SIG-M5 treated with dmso at 0.1 percent for 504 hours (cell line): Measurements from ENCODE around the gene SCP2D1.

Experiments
- DNase-seq: peaks from one replicate; lab custom pipeline; 2025; ENCODE audit not compliant: unreplicated experiment; lab: John Stamatoyannopoulos, UW

SCP2D1 gene

GRCh38 chr20:18811904-18812303 is 1.7 kb upstream of the SCP2D1 start:
- no peak for DNase-seq

DNA sequence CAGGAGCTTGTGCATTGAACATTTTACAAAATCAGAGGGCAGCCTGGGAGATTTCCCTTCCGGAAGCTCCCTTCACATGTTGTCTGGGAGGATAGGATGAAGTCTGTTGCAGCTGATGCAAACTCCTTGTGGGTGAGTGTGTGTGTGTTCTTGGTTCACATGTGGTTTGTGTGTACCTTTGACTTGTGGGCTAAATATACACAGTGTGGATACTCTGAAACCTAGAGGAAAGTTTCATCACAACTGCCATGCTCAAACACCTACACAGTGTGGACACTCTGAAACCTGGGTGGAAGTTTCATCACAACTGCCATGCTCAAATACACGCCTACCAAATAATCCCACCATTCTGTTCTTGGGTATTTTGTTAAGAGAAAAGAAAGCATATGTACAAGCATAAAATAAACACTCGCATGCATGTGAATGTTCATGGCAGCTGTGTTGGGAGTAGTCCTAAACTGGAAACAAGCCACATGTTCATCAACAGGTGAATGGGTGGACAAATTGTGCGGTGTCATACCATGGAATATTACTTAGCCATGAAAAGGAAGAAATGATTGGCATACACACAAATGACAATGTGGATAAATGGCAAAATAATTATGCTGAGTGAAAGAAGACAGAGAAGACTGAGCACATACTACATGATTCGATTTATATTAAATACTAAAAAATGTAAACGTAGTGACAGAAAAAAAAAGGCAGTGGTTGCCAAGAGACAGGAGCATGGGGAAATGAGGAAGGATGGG is 1.8 kb downstream of the SCP2D1 start:
- no peak for DNase-seq

- DNase-seq = no peak
Measured at GRCh38 chr20:18822832-18823231, 9.2 kb downstream of the SCP2D1 start.

- peak; percentile 51 for DNase-seq
Measured at GRCh38 chr20:18831830-18832499, 18.4 kb downstream of the SCP2D1 start.

GRCh38 chr20:18832546-18833200 is 19.1 kb downstream of the SCP2D1 start:
- no peak for DNase-seq

GRCh38 chr20:18835466-18836256 is 22.1 kb downstream of the SCP2D1 start:
- DNase-seq = no peak

- no peak for DNase-seq
Measured at GRCh38 chr20:18837718-18838117, 24.1 kb downstream of the SCP2D1 start.

DNA sequence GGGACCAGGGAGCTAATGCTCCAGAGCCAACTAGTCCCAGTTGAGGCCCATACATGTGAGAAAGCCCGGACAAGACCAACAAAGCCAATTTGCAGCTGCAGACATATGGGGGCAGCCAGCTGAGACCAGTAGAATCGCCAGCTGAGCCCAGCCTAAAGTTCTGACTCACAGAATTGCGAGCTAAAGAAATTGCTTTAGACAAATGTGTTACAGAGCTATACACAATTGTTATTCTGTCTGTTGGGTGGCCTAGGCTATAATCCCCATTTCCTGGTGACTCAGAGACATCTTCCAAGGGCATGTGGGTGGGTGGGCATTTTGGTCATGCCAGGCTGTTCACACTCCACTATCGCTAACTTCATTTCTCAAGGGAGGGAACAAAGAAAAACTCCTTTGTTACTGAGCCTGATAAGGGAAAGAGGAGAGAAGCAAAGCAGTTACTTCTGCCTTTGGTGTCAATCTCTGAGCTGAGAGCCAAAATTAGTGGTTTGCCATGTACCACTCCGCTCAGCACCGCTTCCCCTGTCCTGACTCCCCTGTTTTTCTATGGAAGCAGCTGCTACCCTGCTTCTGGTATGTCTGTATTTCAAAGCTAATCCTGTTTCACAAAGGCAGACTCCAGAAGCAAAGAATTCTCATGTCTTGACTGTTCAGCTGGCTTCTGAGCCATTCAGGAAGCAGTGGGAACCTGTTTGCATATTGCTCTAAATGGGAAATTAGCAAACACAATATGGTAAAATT is 26.1 kb downstream of the SCP2D1 start:
- no peak for DNase-seq

DNA sequence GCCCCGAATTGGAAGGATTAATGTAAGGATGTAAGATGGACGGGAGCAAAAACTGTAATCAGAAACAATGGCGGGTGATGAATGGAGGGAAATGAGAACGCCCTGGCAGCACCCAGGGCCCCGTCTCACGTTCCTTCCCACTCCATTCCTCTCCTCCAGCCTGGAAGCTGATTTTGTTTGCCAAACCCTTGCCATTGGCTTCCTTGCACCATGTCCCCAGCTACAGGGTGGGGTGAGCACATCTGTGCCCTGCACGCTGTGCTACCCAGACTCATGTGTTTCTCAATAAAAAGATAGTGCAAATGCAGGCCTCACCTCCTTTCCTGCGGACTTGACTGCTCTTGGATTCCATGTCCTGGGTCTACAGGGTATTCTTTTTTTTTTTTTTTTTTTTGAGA is 26.7 kb downstream of the SCP2D1 start:
- DNase-seq = no peak

GRCh38 chr20:18845017-18845416 is 31.4 kb downstream of the SCP2D1 start:
- DNase-seq = no peak

DNA sequence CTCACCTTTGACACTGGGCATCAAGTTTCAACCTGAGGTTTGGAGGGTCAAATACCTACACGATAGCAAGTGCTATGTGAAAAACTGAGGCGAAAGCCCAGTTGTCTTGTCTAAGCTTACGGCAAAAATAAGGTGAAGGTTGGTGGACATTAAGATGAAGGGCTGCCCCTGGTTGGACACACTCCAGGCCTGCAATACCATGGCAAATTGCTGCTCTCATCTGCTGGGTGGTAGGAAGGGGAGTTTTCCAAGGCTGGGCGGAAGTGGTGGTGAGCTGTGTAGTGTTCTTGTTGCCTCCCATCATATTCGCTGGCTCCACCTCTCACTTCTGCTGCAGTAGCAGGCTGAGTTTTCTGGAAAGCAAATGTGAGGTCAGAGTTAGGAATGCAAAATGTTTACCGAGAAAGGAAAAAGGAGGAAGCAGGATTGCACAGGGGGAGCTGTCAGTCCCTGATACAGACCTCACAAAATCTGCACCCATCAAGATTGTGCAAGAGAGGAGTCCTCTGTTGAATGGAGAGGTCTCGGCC is 33.7 kb downstream of the SCP2D1 start:
- peak; percentile 21 for DNase-seq

- no peak for DNase-seq
Measured at GRCh38 chr20:18849131-18849530, 35.5 kb downstream of the SCP2D1 start.

- no peak for DNase-seq
Measured at GRCh38 chr20:18851629-18852028, 38.0 kb downstream of the SCP2D1 start.

- DNase-seq = no peak
Measured at GRCh38 chr20:18852318-18852717, 38.7 kb downstream of the SCP2D1 start.

- no peak for DNase-seq
Measured at GRCh38 chr20:18853216-18853615, 39.6 kb downstream of the SCP2D1 start.

GRCh38 chr20:18853946-18854646 is 40.5 kb downstream of the SCP2D1 start:
- DNase-seq = no peak

DNA sequence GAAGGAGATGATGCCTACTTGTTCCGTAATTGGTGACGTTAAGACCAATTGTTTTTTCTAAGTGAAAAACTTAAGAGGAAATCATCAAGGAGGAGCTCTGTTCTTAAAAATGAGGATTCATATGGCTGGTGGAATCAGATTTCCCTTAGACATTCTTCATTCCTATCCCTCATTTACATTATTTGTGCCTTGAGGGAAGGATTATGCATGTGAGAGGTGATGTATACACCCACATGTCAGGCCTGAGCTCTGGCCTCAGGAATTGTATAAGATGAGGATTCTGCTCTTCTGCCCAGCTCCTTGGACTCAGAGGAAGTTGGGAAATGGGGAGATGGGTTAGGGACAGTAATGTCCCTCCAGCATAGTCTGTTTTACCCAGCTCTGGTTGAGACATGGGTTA is 42.3 kb downstream of the SCP2D1 start:
- DNase-seq = no peak

DNA sequence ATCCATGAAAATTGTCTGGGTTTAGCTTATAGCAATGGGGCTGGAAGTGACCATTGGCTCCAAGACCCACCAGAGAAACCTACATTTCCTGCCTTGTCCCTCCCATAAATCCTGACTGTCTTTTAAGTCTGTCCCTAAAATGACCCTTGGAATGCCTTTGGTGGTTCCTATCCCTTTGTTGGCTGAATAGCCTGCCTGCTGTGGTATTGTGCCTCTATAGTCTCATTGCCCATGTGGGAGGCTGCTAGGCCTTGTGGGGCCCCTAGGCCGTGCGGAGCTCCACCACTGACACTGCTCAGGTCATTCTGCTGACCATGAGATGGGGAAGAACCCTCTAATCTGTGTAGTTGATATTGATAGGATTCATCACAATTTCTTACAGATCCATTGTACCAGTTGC is 43.3 kb downstream of the SCP2D1 start:
- no peak for DNase-seq

- no peak for DNase-seq
Measured at GRCh38 chr20:18857640-18858039, 44.1 kb downstream of the SCP2D1 start.

DNA sequence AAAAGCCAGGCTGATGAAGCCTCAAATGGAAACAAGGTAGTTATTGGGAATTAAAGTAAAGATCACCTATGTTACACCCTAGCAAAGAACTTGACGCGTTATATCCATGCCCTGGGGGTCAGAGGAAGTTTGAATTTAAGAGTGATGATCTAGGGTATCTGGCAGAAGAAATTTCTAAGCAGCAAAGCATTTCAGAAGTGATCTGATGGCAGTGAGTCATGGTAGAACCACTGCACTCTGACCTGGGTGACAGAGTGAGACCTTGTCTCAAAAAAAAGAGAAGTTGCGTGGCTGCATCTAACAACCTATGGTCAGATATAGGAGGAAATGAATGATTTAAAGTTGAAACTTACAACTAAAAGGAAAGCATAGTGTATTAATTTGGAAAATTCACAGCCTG is 45.2 kb downstream of the SCP2D1 start:
- no peak for DNase-seq
